OCI-LY7 (cell line): ENCODE data around the gene TPM4. TPM values are rescaled to one million over a fixed set of nuclear protein-coding genes. Genes with fewer than 3 reads are reported as not detected.
"Not testable (repeated sequence)": the region's sequence is repeated elsewhere in the genome, so short reads cannot be mapped to it uniquely, and the experiment has no call there.

ENCODE experiments used
- BruUV-seq: library from RNA; stranded (reverse); fragments of 400-500 nt; replicated peaks from 2 replicates; lab custom pipeline; 2021; lab: Mats Ljungman, UMichigan
- CTCF ChIA-PET: fragments of 300-600 bp; sonication (Branson Sonifier 250); formaldehyde crosslinking; loops from one replicate; lab custom pipeline; 2022; ENCODE audit warnings: antibody characterized with exemption; ENCODE audit not compliant: unreplicated experiment; lab: Charles Lee
- POLR2A ChIA-PET: fragments of 300-600 bp; sonication (Branson Sonifier 250); formaldehyde crosslinking; loops from one replicate; lab custom pipeline; 2022; ENCODE audit warnings: antibody characterized with exemption; lab: Charles Lee
- DNase-seq: peaks from one replicate; pipeline ENCODE4 v3.0.0-alpha.2; 2015; ENCODE audit warnings: low spot score
- H2AFZ ChIP-seq: fragments of 200-600 bp; sonication (generic), shearing (Covaris generic); 2 replicates; pipeline ENCODE4 v1.6.1; 2014; ENCODE audit warnings: mild to moderate bottlenecking, antibody characterized with exemption, low read length, moderate library complexity
- H3K27ac ChIP-seq: fragments of 200-600 bp; sonication (generic); 2 replicates; pipeline ENCODE4 v1.5.1; 2014; ENCODE audit warnings: mixed run types, low read depth, mild to moderate bottlenecking, moderate library complexity, low read length, inconsistent platforms; ENCODE audit not compliant: poor library complexity, severe bottlenecking
- H3K36me3 ChIP-seq: fragments of 200-600 bp; sonication (generic); 2 replicates; pipeline ENCODE4 v1.6.1; 2014; ENCODE audit warnings: mild to moderate bottlenecking, antibody characterized with exemption, low read length, moderate library complexity, mixed read lengths; ENCODE audit not compliant: insufficient read depth
- H3K4me1 ChIP-seq: fragments of 200-600 bp; sonication (generic); 2 replicates; pipeline ENCODE4 v1.5.1; 2014; ENCODE audit warnings: mild to moderate bottlenecking, low read length; ENCODE audit not compliant: insufficient read depth, poor library complexity, severe bottlenecking
- H3K4me2 ChIP-seq: fragments of 200-600 bp; sonication (generic); 2 replicates; pipeline ENCODE4 v1.6.1; 2014; ENCODE audit warnings: mild to moderate bottlenecking, low read length
- H3K4me3 ChIP-seq: fragments of 200-600 bp; sonication (generic); 2 replicates; pipeline ENCODE4 v1.5.1; 2014; ENCODE audit warnings: mild to moderate bottlenecking, low read depth, low read length; ENCODE audit not compliant: poor library complexity, severe bottlenecking
- H3K79me2 ChIP-seq: fragments of 200-600 bp; sonication (generic); 2 replicates; pipeline ENCODE4 v1.6.1; 2016; ENCODE audit warnings: low read depth, mild to moderate bottlenecking, low read length, moderate library complexity, mixed read lengths; ENCODE audit not compliant: insufficient read depth
- H3K9me2 ChIP-seq: fragments of 200-600 bp; sonication (generic); 2 replicates; pipeline ENCODE4 v1.6.1; 2016; ENCODE audit warnings: mild to moderate bottlenecking, low read length, mixed read lengths; ENCODE audit not compliant: insufficient read depth
- H3K9me3 ChIP-seq: fragments of 200-600 bp; sonication (generic); 2 replicates; pipeline ENCODE4 v1.6.1; 2014; ENCODE audit warnings: mild to moderate bottlenecking, mixed run types, low read length, mixed read lengths
- H4K20me1 ChIP-seq: fragments of 200-600 bp; sonication (generic); 2 replicates; pipeline ENCODE4 v1.6.1; 2014; ENCODE audit warnings: mild to moderate bottlenecking, antibody characterized with exemption, low read length, moderate library complexity, mixed read lengths; ENCODE audit not compliant: insufficient read depth
- CTCF ChIP-seq: fragments of 200-600 bp; sonication (generic); conservative IDR thresholded peaks from 2 replicates; pipeline ENCODE4 v1.5.1; 2014; ENCODE audit warnings: mild to moderate bottlenecking, antibody characterized with exemption, low read length, moderate library complexity, mixed read lengths
- EZH2phosphoT487 ChIP-seq: fragments of 200-600 bp; sonication (generic); IDR thresholded peaks from 2 replicates; pipeline ENCODE4 v1.6.1; 2018; ENCODE audit warnings: low read depth, borderline replicate concordance, mild to moderate bottlenecking, mixed run types, antibody characterized with exemption, low read length, moderate library complexity, mixed read lengths
- intact Hi-C: fragments of 100-400 bp; cut with micrococcal nuclease; formaldehyde crosslinking; loops from one replicate; pipeline ENCODE4 v1.10.0; 2022; ENCODE audit not compliant: unreplicated experiment
- total RNA-seq, 2 experiments: library from RNA; depleted of rRNA in 1 of 2; stranded (reverse); fragments of >200 nt in 1 of 2; shearing (Covaris generic) in 1 of 2; gene quantifications; 2 replicates each; pipeline ENCODE4 v1.2.3, GENCODE V29; 2014 to 2022

The TPM4 gene
- total RNA-seq, 2 experiments from 2014 or later = 98.1 to 111 TPM

GRCh38 chr19:16098821-16099220 lies 22.5 kb downstream of the TPM4 start:
- no peaks in the 10 kb centered on the region for H4K20me1 ChIP-seq
- intact Hi-C loops = no loop called here
- TF ChIP-seq CTCF (no peak), EZH2phosphoT487 (no peak)
- H3K27ac ChIP-seq = no peak overlapping the region
- H3K36me3 ChIP-seq = peaks cover 91% of the 10 kb centered on the region
- H3K9me2 ChIP-seq = no peaks in the 10 kb centered on the region
- no peak for DNase-seq
- H3K9me3 ChIP-seq = no peaks in the 10 kb centered on the region
- H3K4me1 ChIP-seq = no peaks in the 10 kb centered on the region
- no TSS peak for BruUV-seq
- POLR2A ChIA-PET = interaction anchor here (1.2 kb wide), 1 partner anchor 22 kb away, joined by 5 read pairs; no protein-coding TSS in a partner anchor
- no peaks in the 10 kb centered on the region for H3K79me2 ChIP-seq
- H2AFZ ChIP-seq = no peak overlapping the region
- CTCF ChIA-PET = interaction anchor here (1.0 kb wide), 1 partner anchor 15 kb away, joined by 4 read pairs; no protein-coding TSS in a partner anchor
- no peak overlapping the region for H3K4me3 ChIP-seq
- no peak overlapping the region for H3K4me2 ChIP-seq

GRCh38 chr19:16099314-16099965 lies 23.1 kb downstream of the TPM4 start:
- DNase-seq, H2AFZ ChIP-seq, H4K20me1 ChIP-seq, H3K4me2 ChIP-seq, H3K9me3 ChIP-seq, H3K4me3 ChIP-seq, H3K9me2 ChIP-seq, H3K27ac ChIP-seq, BruUV-seq, H3K79me2 ChIP-seq, H3K4me1 ChIP-seq, intact Hi-C loops: not testable (repeated sequence)
- POLR2A ChIA-PET = interaction anchor here (1.2 kb wide), 1 partner anchor 22 kb away, joined by 5 read pairs; no protein-coding TSS in a partner anchor
- peaks cover 87% of the 10 kb centered on the region for H3K36me3 ChIP-seq
- CTCF ChIA-PET = interaction anchor here (1.0 kb wide), 1 partner anchor 16 kb away, joined by 4 read pairs; no protein-coding TSS in a partner anchor

- Histone ChIP-seq H3K9me3 (no peaks in the 10 kb centered on the region), H3K4me3 (no peak overlapping the region), H3K79me2 (no peaks in the 10 kb centered on the region), H3K9me2 (no peaks in the 10 kb centered on the region), H3K36me3 (peaks cover 76% of the 10 kb centered on the region), H3K4me2 (no peak overlapping the region), H4K20me1 (no peaks in the 10 kb centered on the region), H3K4me1 (peaks cover 10% of the 10 kb centered on the region), H3K27ac (no peak overlapping the region), H2AFZ (no peak overlapping the region)
- ChIA-PET CTCF (no interaction called here), POLR2A (no interaction called here)
- intact Hi-C loops = no loop called here
- DNase-seq = no peak
- BruUV-seq = no TSS peak
- no peak for TF ChIP-seq EZH2phosphoT487
- no peak for TF ChIP-seq CTCF
Observed at GRCh38 chr19:16100524-16100923, 24.2 kb downstream of the TPM4 start.
